SK-N-SH treated with all-trans-retinoic acid at 6 μM for 48 hours (cell line): Measurements from ENCODE around the gene CDK5R1.

ENCODE experiments used
- ATAC-seq: fragments of 200-7000 bp; cut with Tn5 transposase; 3 replicates; pipeline ENCODE4 v1.9.1; 2020; ENCODE audit warnings: mild to moderate bottlenecking, moderate library complexity
- ARNTL ChIP-seq: fragments of 450-650 bp; formaldehyde crosslinking; IDR thresholded peaks from 2 replicates; pipeline ENCODE4 v1.5.0; 2020; ENCODE audit warnings: low read depth, mild to moderate bottlenecking, moderate library complexity, borderline replicate concordance
- CREB5 ChIP-seq: fragments of 250-450 bp; sonication (Bioruptor Pico); IDR thresholded peaks from 2 replicates; pipeline ENCODE4 v1.5.1; 2020; ENCODE audit warnings: low read depth, mild to moderate bottlenecking, moderate library complexity
- CSDC2 ChIP-seq: fragments of 250-450 bp; sonication (Bioruptor Pico); IDR thresholded peaks from 2 replicates; pipeline ENCODE4 v1.5.0; 2020; ENCODE audit warnings: mild to moderate bottlenecking, moderate library complexity
- CSRNP3 ChIP-seq: fragments of 250-450 bp; sonication (Bioruptor Pico); IDR thresholded peaks from 2 replicates; pipeline ENCODE4 v1.5.1; 2021; ENCODE audit warnings: mild to moderate bottlenecking, moderate library complexity
- GLIS3 ChIP-seq: fragments of 250-450 bp; sonication (Bioruptor Pico); IDR thresholded peaks from 2 replicates; pipeline ENCODE4 v1.5.0; 2020; ENCODE audit warnings: mild to moderate bottlenecking, moderate library complexity
- POU6F1 ChIP-seq: fragments of 250-450 bp; sonication (Bioruptor Pico); IDR thresholded peaks from 2 replicates; pipeline ENCODE4 v1.8.0; 2021; ENCODE audit warnings: low read depth, mild to moderate bottlenecking, moderate library complexity, borderline replicate concordance
- PPARA ChIP-seq: fragments of 250-450 bp; sonication (Bioruptor Pico); IDR thresholded peaks from 2 replicates; pipeline ENCODE4 v1.5.0; 2020; ENCODE audit warnings: mild to moderate bottlenecking, borderline replicate concordance
- RARB ChIP-seq: fragments of 250-450 bp; sonication (Bioruptor Pico); IDR thresholded peaks from 2 replicates; pipeline ENCODE4 v1.8.0; 2021; ENCODE audit warnings: mild to moderate bottlenecking, moderate library complexity
- SNAI2 ChIP-seq: fragments of 250-450 bp; sonication (Bioruptor Pico); IDR thresholded peaks from 2 replicates; pipeline ENCODE4 v1.5.0; 2020; ENCODE audit warnings: mild to moderate bottlenecking, moderate library complexity
- TCF4 ChIP-seq: fragments of 250-450 bp; sonication (Bioruptor Pico); IDR thresholded peaks from 2 replicates; pipeline ENCODE4 v1.8.0; 2021; ENCODE audit warnings: mild to moderate bottlenecking, moderate library complexity, borderline replicate concordance
- TSHZ2 ChIP-seq: fragments of 250-450 bp; sonication (Bioruptor Pico); IDR thresholded peaks from 2 replicates; pipeline ENCODE4 v1.5.0; 2020; ENCODE audit warnings: mild to moderate bottlenecking, moderate library complexity
- ZC3H10 ChIP-seq: fragments of 250-450 bp; sonication (Bioruptor Pico); IDR thresholded peaks from 2 replicates; pipeline ENCODE4 v1.5.1; 2021; ENCODE audit warnings: mild to moderate bottlenecking, moderate library complexity
- ZFP3 ChIP-seq: fragments of 250-450 bp; sonication (Bioruptor Pico); IDR thresholded peaks from 2 replicates; pipeline ENCODE4 v1.5.0; 2020; ENCODE audit warnings: mild to moderate bottlenecking, moderate library complexity
- ZFP30 ChIP-seq: fragments of 450-650 bp; formaldehyde crosslinking; IDR thresholded peaks from 2 replicates; pipeline ENCODE4 v1.5.0; 2022; ENCODE audit warnings: mild to moderate bottlenecking, moderate library complexity
- ZNF565 ChIP-seq: fragments of 450-650 bp; formaldehyde crosslinking; conservative IDR thresholded peaks from 2 replicates; pipeline ENCODE4 v1.5.0; 2020; ENCODE audit warnings: low read depth, mild to moderate bottlenecking, moderate library complexity
- ZNF70 ChIP-seq: fragments of 450-650 bp; formaldehyde crosslinking; IDR thresholded peaks from 2 replicates; pipeline ENCODE4 v1.5.0; 2020; ENCODE audit warnings: mild to moderate bottlenecking, moderate library complexity
- ZNF8 ChIP-seq: fragments of 450-650 bp; formaldehyde crosslinking; IDR thresholded peaks from 2 replicates; pipeline ENCODE4 v1.5.0; 2020; ENCODE audit warnings: mild to moderate bottlenecking, moderate library complexity

The CDK5R1 gene

GRCh38 chr17:32503251-32504165 lies 16.7 kb downstream of the CDK5R1 start:
- no peak for TF ChIP-seq GLIS3
- TF ChIP-seq ZFP3 (CRISPR knock-in tag) = no peak
- no peak for TF ChIP-seq ZC3H10
- peak; percentile 61 for ATAC-seq

GRCh38 chr17:32504166-32504990 lies 17.6 kb downstream of the CDK5R1 start:
- TF ChIP-seq CSRNP3 (CRISPR knock-in tag) = no peak
- no peak for TF ChIP-seq TSHZ2 (CRISPR knock-in tag)
- no peak for TF ChIP-seq PPARA (CRISPR knock-in tag)
- TF ChIP-seq ZNF70 = no peak
- TF ChIP-seq CSDC2 (CRISPR knock-in tag) = no peak
- no peak for TF ChIP-seq ARNTL (CRISPR knock-in tag)
- TF ChIP-seq RARB (CRISPR knock-in tag) = no peak
- no peak for TF ChIP-seq TCF4 (CRISPR knock-in tag)
- no peak for TF ChIP-seq CREB5 (CRISPR knock-in tag)
- no peak for TF ChIP-seq POU6F1 (CRISPR knock-in tag)
- no peak for TF ChIP-seq SNAI2 (CRISPR knock-in tag)
- TF ChIP-seq ZFP30 (CRISPR knock-in tag) = no peak
- peak; percentile 40 for ATAC-seq

- no peak for TF ChIP-seq PPARA (CRISPR knock-in tag)
- no peak for TF ChIP-seq ZC3H10
- TF ChIP-seq ZNF565 (CRISPR knock-in tag) = no peak
- no peak for TF ChIP-seq CREB5 (CRISPR knock-in tag)
- TF ChIP-seq ARNTL (CRISPR knock-in tag) = no peak
- TF ChIP-seq ZFP3 (CRISPR knock-in tag) = no peak
- TF ChIP-seq ZNF70 = no peak
- no peak for TF ChIP-seq ZNF8 (CRISPR knock-in tag)
- no peak for TF ChIP-seq SNAI2 (CRISPR knock-in tag)
- no peak for TF ChIP-seq GLIS3
- TF ChIP-seq POU6F1 (CRISPR knock-in tag) = no peak
- no peak for ATAC-seq
These were observed 22.1 kb downstream of the CDK5R1 start for GRCh38 chr17:32508926-32509325.
